ENCODE measurements around the gene NRXN3. TPM values are rescaled to one million over a fixed set of nuclear protein-coding genes. Genes with fewer than 3 reads are reported as not detected.

NRXN3 gene
- total and polyA plus RNA-seq, 2 of the 4 experiments (the other 2 are of a cell fraction): 4.8 to 25.1 TPM

- H3K9ac ChIP-seq (ENCODE audit: low read depth, low read length): no peak overlapping the region
- H2BK5ac ChIP-seq (ENCODE audit: low read depth, low read length, poor library complexity, severe bottlenecking): no peak overlapping the region
- no peak overlapping the region for H3K56ac ChIP-seq (ENCODE audit: extremely low read depth, insufficient read depth, low read length)
- H3K4me1 ChIP-seq (ENCODE audit: control insufficient read depth, insufficient read depth, low read length): no peaks in the 10 kb centered on the region
- no peaks in the 10 kb centered on the region for H3K9me1 ChIP-seq (ENCODE audit: insufficient read depth, low read length)
- H2BK15ac ChIP-seq (ENCODE audit: low read depth, low read length): no peak overlapping the region
- H3K23ac ChIP-seq (ENCODE audit: low read depth, low read length): no peak overlapping the region
- H2AK9ac ChIP-seq (replicated peaks; ENCODE audit: low read depth, low read length, poor library complexity): no peak overlapping the region
- H2AK5ac ChIP-seq (ENCODE audit: low read depth, low read length): no peak overlapping the region
- H3K79me1 ChIP-seq (ENCODE audit: low read depth in 1 of 2, low read length in 2 of 2): no peaks in the 10 kb centered on the region
- no peak overlapping the region for H4K5ac ChIP-seq (ENCODE audit: low read depth, low read length)
- no peak overlapping the region for H3K4ac ChIP-seq (ENCODE audit: low read depth, low read length)
- ChIA-PET POLR2A (ENCODE audit: unreplicated experiment) (no interaction called here), CTCF (no interaction called here)
- H3K18ac ChIP-seq (ENCODE audit: low read depth, low read length): no peak overlapping the region
- no peaks in the 10 kb centered on the region for H4K20me1 ChIP-seq (ENCODE audit: insufficient read depth, low read length)
- H4K8ac ChIP-seq (ENCODE audit: low read depth in 2 of 2, low read length in 2 of 2): no peak overlapping the region
- no peak overlapping the region for H2BK20ac ChIP-seq (ENCODE audit: low read depth, low read length)
- no peak overlapping the region for H3K4me2 ChIP-seq (ENCODE audit: low read depth, low read length)
- TF ChIP-seq SMC3 (IDR thresholded peaks at IDR 0.05; ENCODE audit: low read depth, low read length): no peak
- TF ChIP-seq, protein P1, sequence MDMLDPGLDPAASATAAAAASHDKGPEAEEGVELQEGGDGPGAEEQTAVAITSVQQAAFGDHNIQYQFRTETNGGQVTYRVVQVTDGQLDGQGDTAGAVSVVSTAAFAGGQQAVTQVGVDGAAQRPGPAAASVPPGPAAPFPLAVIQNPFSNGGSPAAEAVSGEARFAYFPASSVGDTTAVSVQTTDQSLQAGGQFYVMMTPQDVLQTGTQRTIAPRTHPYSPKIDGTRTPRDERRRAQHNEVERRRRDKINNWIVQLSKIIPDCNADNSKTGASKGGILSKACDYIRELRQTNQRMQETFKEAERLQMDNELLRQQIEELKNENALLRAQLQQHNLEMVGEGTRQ (IDR thresholded peaks at IDR 0.05; ENCODE audit: low read depth, low read length): no peak
- TF ChIP-seq FOS (IDR thresholded peaks at IDR 0.05; ENCODE audit: low read depth, low read length): no peak
- no peak for TF ChIP-seq CEBPB (IDR thresholded peaks at IDR 0.05; ENCODE audit: low read depth, low read length)
- no peak for TF ChIP-seq NFE2L2 (IDR thresholded peaks at IDR 0.05; ENCODE audit: low read depth, low read length)
- TF ChIP-seq BHLHE40 (IDR thresholded peaks at IDR 0.05; ENCODE audit: low read depth, low read length): no peak
- no peak for TF ChIP-seq RAD21 (IDR thresholded peaks at IDR 0.05; ENCODE audit: low read length)
- no peak for TF ChIP-seq MAZ (IDR thresholded peaks at IDR 0.05; ENCODE audit: borderline replicate concordance, low read depth, low read length)
- no peak for TF ChIP-seq MXI1 (IDR thresholded peaks at IDR 0.05; ENCODE audit: borderline replicate concordance, low read depth, low read length)
- TF ChIP-seq POLR2A (IDR thresholded peaks at IDR 0.05; ENCODE audit: low read depth, low read length): no peak
- TF ChIP-seq, protein P2, sequence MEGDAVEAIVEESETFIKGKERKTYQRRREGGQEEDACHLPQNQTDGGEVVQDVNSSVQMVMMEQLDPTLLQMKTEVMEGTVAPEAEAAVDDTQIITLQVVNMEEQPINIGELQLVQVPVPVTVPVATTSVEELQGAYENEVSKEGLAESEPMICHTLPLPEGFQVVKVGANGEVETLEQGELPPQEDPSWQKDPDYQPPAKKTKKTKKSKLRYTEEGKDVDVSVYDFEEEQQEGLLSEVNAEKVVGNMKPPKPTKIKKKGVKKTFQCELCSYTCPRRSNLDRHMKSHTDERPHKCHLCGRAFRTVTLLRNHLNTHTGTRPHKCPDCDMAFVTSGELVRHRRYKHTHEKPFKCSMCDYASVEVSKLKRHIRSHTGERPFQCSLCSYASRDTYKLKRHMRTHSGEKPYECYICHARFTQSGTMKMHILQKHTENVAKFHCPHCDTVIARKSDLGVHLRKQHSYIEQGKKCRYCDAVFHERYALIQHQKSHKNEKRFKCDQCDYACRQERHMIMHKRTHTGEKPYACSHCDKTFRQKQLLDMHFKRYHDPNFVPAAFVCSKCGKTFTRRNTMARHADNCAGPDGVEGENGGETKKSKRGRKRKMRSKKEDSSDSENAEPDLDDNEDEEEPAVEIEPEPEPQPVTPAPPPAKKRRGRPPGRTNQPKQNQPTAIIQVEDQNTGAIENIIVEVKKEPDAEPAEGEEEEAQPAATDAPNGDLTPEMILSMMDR (conservative IDR thresholded peaks at IDR 0.05; ENCODE audit: low read depth, low read length): no peak
- no peak for TF ChIP-seq RCOR1 (IDR thresholded peaks at IDR 0.05; ENCODE audit: insufficient replicate concordance, low read length)
- TF ChIP-seq CHD1 (IDR thresholded peaks at IDR 0.05; ENCODE audit: low read depth, low read length): no peak
- WGBS, 2 experiments (ENCODE audit: extremely low coverage in 2 of 2, insufficient read length in 1 of 2): 60% methylated on average over 1 of the region's 4 CpGs; no CpG with 5 or more reads in 1 of the 2 experiments
- BruUV-seq (replicated peaks): no TSS peak
- no peak overlapping the region for H3K14ac ChIP-seq (replicated peaks; ENCODE audit: low read depth, low read length)
- H3K27me3 ChIP-seq (ENCODE audit: control insufficient read depth, insufficient read depth, low read length): no peaks in the 10 kb centered on the region
- no peak overlapping the region for H2BK120ac ChIP-seq (ENCODE audit: low read depth, low read length)
- dilution Hi-C loops (cut with HindIII; ENCODE audit: low sequenced_read_pairs, unreplicated experiment): no loop called here
- DNase-seq (no peak), ATAC-seq (ENCODE audit: low read depth) (no peak)
- no peak overlapping the region for H4K91ac ChIP-seq (ENCODE audit: insufficient read depth, low read depth, low read length)
- intact Hi-C loops (cut with micrococcal nuclease): no loop called here
- H3K4me3 ChIP-seq (ENCODE audit: insufficient read depth, low read depth, low read length): no peak overlapping the region
- H3K27ac ChIP-seq (ENCODE audit: insufficient read depth, low read length): no peak overlapping the region
- in situ Hi-C loops (cut with MboI; ENCODE audit: low sequenced_read_pairs): no loop called here
- 0 out of 2 replicates have a peak, but pooled peaks cover 2% of the 10 kb centered on the region for H3K9me3 ChIP-seq (ENCODE audit: control insufficient read depth, insufficient read depth, low read length)
- H2AFZ ChIP-seq (replicated peaks; ENCODE audit: low read length, poor library complexity): no peak overlapping the region
- no peaks in the 10 kb centered on the region for H3K36me3 ChIP-seq (ENCODE audit: control insufficient read depth, insufficient read depth, low read length)
Observed at GRCh38 chr14:78785265-78785664, 615.1 kb downstream of the NRXN3 start.

Measured in IMR-90 (cell line).